Muscle layer of duodenum (tissue), 2 donors: Measurements from ENCODE around the gene NUMB.

Experiments
- H3K27ac ChIP-seq: one replicate; pipeline ENCODE4 v1.7.0; 2013; ENCODE audit warnings: mild to moderate bottlenecking, low read length
- H3K27me3 ChIP-seq: one replicate; pipeline ENCODE4 v1.7.0; 2013; ENCODE audit warnings: low read depth, mild to moderate bottlenecking, control low read depth, low read length
- H3K36me3 ChIP-seq, 2 donors: one replicate each; pipeline ENCODE4 v1.7.0; 2013; ENCODE audit warnings: low read length in 2 of 2, control low read depth in 1 of 2, mild to moderate bottlenecking in 1 of 2; ENCODE audit not compliant: insufficient read depth in 2 of 2, control insufficient read depth in 1 of 2
- H3K4me1 ChIP-seq, 2 donors: one replicate each; pipeline ENCODE4 v1.7.0; 2013; ENCODE audit warnings: low read length in 2 of 2, mild to moderate bottlenecking in 2 of 2, control low read depth in 1 of 2, moderate library complexity in 1 of 2; ENCODE audit not compliant: insufficient read depth in 2 of 2, control insufficient read depth in 1 of 2
- H3K4me3 ChIP-seq, 2 donors: one replicate each; pipeline ENCODE4 v1.7.0; 2013; ENCODE audit warnings: low read length in 2 of 2, low read depth in 1 of 2, mild to moderate bottlenecking in 1 of 2
- H3K9me3 ChIP-seq, 2 donors: one replicate each; pipeline ENCODE4 v1.7.0; 2013; ENCODE audit warnings: low read length in 2 of 2, control low read depth in 1 of 2, mild to moderate bottlenecking in 1 of 2; ENCODE audit not compliant: control insufficient read depth in 1 of 2
- donor health status: healthy.

The NUMB gene

GRCh38 chr14:73458183-73458976 is at the start of gene NUMB:
Gene NUMB, minus strand, starts transcription at chr14:73458546. Its CDS starts 102,795 bp downstream, at chr14:73355751.
- H3K4me3 ChIP-seq, result peak within 1 kb of the TSS; percentile 87 to 99
- peaks cover 25 to 65% of the 10 kb centered on the region in 2 donors for H3K4me1 ChIP-seq
- no peaks in the 10 kb centered on the region for H3K36me3 ChIP-seq
- H3K27me3 ChIP-seq, result no peaks in the 10 kb centered on the region
- peak within 1 kb of the TSS; percentile 83 for H3K27ac ChIP-seq
- H3K9me3 ChIP-seq, result no peaks in the 10 kb centered on the region

- Histone ChIP-seq H3K4me3 (no peak overlapping the region), H3K4me1 (no peaks in the 10 kb centered on the region), H3K27me3 (no peaks in the 10 kb centered on the region), H3K9me3 (no peaks in the 10 kb centered on the region), H3K36me3 (peaks cover 4 to 13% of the 10 kb centered on the region in 2 donors), H3K27ac (no peak overlapping the region)
Observed at GRCh38 chr14:73503648-73504047, 45.3 kb upstream of the NUMB start.

- no peak overlapping the region for H3K27ac ChIP-seq
- H3K4me3 ChIP-seq, result no peak overlapping the region
- H3K4me1 ChIP-seq, result no peaks in the 10 kb centered on the region
- no peaks in the 10 kb centered on the region for H3K27me3 ChIP-seq
- peaks cover 4 to 13% of the 10 kb centered on the region in 2 donors for H3K36me3 ChIP-seq
- no peaks in the 10 kb centered on the region for H3K9me3 ChIP-seq
Observed at GRCh38 chr14:73502017-73502619, 43.8 kb upstream of the NUMB start.

- H3K4me1 ChIP-seq, result no peaks in the 10 kb centered on the region
- peaks cover 4 to 13% of the 10 kb centered on the region in 2 donors for H3K36me3 ChIP-seq
- H3K27ac ChIP-seq, result no peak overlapping the region
- H3K27me3 ChIP-seq, result no peaks in the 10 kb centered on the region
- no peak overlapping the region for H3K4me3 ChIP-seq
- H3K9me3 ChIP-seq, result no peaks in the 10 kb centered on the region
Observed at GRCh38 chr14:73500360-73500759, 42.0 kb upstream of the NUMB start.

GRCh38 chr14:73494593-73494992 is 36.2 kb upstream of the NUMB start:
- Histone ChIP-seq H3K27me3 (no peaks in the 10 kb centered on the region), H3K4me3 (no peak overlapping the region), H3K4me1 (peaks cover 8 to 20% of the 10 kb centered on the region in 2 donors), H3K36me3 (peaks cover 0 to 3% of the 10 kb centered on the region in 2 donors), H3K27ac (no peak overlapping the region), H3K9me3 (no peaks in the 10 kb centered on the region)

GRCh38 chr14:73492670-73493069 is 34.3 kb upstream of the NUMB start:
- Histone ChIP-seq H3K4me1 (peaks cover 8 to 20% of the 10 kb centered on the region in 2 donors), H3K4me3 (peak overlapping the region in 1 of 2 donors; percentile 81), H3K27me3 (no peaks in the 10 kb centered on the region), H3K9me3 (no peaks in the 10 kb centered on the region), H3K36me3 (no peaks in the 10 kb centered on the region), H3K27ac (no peak overlapping the region)

- no peak overlapping the region for H3K27ac ChIP-seq
- peaks cover 8 to 20% of the 10 kb centered on the region in 2 donors for H3K4me1 ChIP-seq
- H3K4me3 ChIP-seq, result peak overlapping the region; percentile 73 to 81
- H3K36me3 ChIP-seq, result no peaks in the 10 kb centered on the region
- no peaks in the 10 kb centered on the region for H3K27me3 ChIP-seq
- no peaks in the 10 kb centered on the region for H3K9me3 ChIP-seq
Observed at GRCh38 chr14:73492043-73492552, 33.8 kb upstream of the NUMB start.

- peak overlapping the region; percentile 31 for H3K27ac ChIP-seq
- H3K27me3 ChIP-seq, result no peaks in the 10 kb centered on the region
- no peaks in the 10 kb centered on the region for H3K36me3 ChIP-seq
Observed at GRCh38 chr14:73491256-73492042, 33.1 kb upstream of the NUMB start.

GRCh38 chr14:73489481-73490175 is 31.3 kb upstream of the NUMB start:
- Histone ChIP-seq H3K4me3 (no peak overlapping the region), H3K27me3 (no peaks in the 10 kb centered on the region), H3K36me3 (no peaks in the 10 kb centered on the region), H3K4me1 (peaks cover 8 to 20% of the 10 kb centered on the region in 2 donors), H3K9me3 (no peaks in the 10 kb centered on the region), H3K27ac (no peak overlapping the region)

More at GRCh38 chr14:73491256-73492042, 33.1 kb upstream of the NUMB start:
- Histone ChIP-seq H3K4me1 (peaks cover 8 to 20% of the 10 kb centered on the region in 2 donors), H3K9me3 (no peaks in the 10 kb centered on the region), H3K4me3 (peak overlapping the region; percentile 73 to 81)

GRCh38 chr14:73478684-73479083 is 20.3 kb upstream of the NUMB start:
- no peak overlapping the region for H3K4me3 ChIP-seq

More at GRCh38 chr14:73478684-73479083, 20.3 kb upstream of the NUMB start:
- Histone ChIP-seq H3K27ac (no peak overlapping the region), H3K4me1 (no peaks in the 10 kb centered on the region), H3K36me3 (no peaks in the 10 kb centered on the region), H3K9me3 (no peaks in the 10 kb centered on the region), H3K27me3 (no peaks in the 10 kb centered on the region)
